HG03354 (cell line): ENCODE results near the gene CAPNS1.

ENCODE experiments used
- ATAC-seq: cut with Tn5 transposase; IDR thresholded peaks from one replicate; pipeline ENCODE4 v1.9.1; 2021; ENCODE audit warnings: mild to moderate bottlenecking; ENCODE audit not compliant: unreplicated experiment, poor library complexity, severe bottlenecking

CAPNS1 gene

DNA sequence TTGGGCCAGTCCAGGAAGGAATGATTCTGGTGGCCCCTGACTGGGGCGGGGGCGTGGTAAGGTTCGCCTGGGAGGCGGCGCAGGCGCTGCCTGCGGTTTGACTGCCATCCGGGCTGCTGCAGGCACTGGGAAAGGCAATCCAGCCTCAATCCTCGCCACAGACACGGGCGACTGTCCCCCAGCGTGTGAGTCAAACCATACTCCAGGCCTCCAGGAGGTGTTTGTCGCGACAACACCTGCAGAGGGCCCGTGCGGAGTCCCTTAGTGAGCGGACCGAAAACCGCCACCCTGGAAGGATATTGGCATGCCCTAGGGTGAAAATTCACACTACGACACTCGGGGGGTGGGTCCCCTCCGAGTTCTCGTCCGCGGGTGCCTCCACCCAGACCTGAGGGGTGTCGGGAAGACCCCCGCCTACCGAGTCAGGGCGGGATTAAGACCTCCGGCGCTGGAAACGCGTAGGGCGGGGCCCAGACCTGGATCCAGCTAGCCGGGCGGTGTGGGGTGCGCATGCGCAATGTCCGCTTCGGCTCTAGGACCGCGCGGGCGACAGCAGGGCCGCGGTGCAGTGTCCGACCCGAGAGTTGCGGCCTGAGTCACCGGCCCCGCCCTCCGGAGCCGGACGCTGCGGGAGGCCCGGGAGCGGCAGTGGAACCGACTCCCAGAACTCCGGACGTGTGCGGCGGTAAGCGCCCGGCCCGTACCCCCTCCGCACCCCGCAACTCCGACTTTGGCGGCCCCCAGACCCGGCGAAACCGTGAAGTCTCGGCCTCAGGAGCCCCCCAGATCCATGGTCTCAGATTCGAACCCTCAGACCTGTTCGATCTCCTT lies at the start of gene CAPNS1:
Gene CAPNS1, plus strand, starts transcription at position 594 of the 831 bp plus-strand sequence. CDS start 946 bp downstream, outside the sequence.
- peak; percentile 85 for ATAC-seq

DNA sequence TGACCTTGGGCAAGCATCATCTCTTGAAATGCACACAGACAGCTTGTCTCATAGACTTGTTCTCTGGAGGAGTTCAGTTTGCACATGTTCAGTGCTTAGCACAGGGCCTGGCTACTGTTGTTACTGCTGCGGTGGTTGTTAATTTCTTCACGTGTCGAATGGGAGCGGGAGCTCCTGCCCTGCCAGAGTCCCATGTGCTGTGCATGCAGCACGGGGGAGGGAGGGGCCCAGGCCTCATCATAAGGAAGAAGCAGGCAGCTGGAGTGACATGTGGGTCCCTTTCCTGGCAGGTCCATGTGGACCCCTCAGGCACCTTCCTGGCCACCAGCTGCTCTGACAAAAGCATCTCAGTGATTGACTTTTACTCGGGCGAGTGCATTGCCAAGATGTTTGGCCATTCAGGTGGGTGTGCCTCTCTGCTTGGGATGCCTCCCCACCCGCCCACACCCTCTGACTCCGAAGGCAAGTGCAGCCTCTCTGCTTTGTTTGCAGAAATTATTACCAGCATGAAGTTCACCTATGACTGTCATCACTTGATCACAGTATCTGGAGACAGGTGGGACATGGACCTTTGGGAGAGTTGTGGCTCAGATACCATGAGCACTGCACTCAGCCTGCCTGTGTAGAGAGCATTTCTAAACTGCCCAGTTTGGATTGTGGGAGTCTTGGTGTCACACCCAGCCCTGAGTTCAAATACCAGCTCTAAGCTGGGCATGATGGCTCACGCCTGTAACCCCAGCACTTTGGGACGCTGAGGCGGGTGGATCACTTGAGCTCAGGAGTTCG lies 48.8 kb upstream of the CAPNS1 start:
- no peak for ATAC-seq

DNA sequence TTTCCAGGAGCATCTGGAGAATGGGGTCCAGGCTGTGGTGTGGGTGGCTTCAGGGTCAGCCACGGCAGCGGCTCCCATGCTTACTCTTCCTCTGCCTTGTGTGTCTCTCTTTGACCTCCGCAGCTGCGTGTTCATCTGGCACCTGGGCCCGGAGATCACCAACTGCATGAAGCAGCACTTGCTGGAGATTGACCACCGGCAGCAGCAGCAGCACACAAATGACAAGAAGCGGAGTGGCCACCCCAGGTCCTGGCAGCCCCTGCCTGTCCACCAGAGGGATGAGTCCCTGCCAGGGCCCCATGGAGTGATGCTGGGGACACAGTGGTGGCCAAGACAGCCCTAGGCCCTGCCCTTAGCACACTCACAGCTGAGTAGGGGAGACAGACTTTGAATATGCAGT lies 47.3 kb upstream of the CAPNS1 start:
- ATAC-seq = no peak

DNA sequence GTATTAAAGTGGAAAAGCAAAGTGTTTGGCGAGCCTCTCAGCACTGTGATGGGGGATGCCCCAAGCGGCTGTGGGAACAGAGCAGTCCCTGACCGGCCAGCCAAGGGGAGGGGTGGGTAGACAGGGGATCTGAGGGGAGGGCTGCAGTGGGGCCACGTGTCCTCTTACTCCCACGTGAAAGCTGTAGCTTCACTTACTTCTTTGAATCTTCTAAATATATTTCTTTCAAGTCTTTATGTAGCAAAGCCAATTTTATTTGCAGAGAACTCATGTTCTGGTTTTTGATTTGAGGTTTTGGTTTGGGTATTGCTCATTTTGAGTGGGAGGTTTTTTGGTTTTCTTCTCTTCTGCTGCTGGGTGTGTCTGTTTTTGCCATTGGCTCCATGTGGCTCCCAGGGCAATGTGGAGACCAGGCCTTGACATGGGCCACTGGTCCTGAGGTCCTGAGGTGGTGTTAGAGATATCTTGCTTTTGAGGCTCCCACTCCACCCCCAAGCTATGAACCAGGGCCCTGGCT lies 46.7 kb upstream of the CAPNS1 start:
- ATAC-seq = no peak

DNA sequence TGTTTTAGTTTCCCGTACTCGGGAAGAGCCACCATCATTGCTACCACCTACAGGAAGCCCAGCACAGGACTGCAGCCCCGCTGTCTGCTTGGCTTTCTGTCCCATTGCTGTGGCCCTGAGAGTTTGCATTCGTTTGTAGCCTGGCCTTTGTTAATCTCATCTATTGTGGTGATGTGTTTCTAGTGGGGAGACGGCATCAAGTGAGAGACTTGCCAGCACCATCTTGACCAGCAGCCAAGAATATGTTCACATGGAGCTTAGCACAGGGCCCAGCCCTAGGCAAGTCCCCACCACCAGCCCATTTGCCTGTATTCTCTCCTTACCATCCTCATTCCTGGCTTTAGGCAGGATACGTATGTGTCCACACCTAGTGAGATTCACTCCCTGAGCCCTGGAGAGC lies 46.2 kb upstream of the CAPNS1 start:
- ATAC-seq = no peak

DNA sequence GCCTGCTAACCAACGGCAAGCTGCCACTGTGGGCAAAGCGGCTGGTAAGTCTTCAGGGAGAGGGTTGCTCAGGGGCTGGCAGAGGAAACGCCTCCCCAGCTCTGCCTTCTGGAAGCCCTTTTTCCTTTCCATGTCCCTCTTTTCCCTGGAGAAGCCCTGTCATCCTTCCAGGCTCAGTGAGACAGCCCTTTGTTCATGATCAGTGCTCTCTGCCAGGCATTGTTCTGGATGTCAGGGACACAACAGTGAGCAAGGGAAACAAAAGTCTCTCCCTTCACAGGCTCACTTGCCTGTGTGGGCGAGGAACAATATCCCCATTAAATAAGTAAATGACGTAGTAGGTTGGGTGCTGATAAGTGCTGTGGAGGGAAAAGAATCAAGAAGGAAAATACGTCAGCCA lies 42.8 kb upstream of the CAPNS1 start:
- no peak for ATAC-seq

DNA sequence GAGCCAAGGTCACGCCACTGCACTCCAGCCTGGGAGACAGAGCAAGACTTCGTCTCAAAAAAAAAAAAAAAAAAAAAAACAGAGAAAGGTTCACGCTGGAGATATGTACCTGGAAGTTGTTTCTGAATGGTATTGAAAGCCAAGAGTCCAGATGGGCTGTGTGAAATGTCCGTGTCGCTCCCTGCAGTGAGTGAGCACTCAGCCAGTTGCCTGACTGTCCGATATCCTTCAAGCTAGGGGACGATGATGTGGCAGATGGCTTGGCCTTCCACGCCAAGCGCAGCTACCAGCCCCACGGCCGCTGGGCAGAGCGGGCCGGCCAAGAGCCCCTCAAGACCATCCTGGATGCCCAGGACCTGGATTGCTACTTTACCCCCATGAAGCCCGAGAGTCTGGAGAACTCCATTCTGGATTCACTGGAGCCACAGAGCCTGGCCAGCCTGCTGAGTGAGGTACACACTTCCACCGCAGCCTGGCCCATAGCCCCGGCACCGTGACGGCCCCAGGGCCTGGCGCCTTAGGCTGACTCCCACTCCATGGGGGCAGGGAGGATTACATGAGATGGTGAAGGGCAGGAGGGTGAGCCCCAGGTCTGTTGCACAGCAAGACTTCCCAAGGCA lies 40.6 kb upstream of the CAPNS1 start:
- ATAC-seq = no peak

DNA sequence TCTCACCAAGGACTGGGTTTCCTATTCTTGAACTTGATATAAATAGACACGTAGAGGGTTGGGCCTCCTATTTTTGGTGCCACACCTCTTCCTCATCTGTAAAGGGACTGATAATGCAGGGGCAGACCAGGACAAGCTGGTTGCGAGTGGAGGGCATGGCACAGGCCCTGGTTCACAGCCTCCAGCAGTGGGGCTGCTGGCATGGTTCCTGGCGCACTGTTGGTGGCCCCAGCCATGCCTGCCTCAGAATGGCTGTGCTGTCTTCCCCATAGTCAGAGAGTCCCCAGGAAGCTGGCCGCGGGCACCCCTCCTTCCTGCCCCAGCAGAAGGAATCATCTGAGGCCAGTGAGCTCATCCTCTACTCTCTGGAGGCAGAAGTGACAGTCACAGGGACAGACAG lies 39.4 kb upstream of the CAPNS1 start:
- ATAC-seq = no peak

DNA sequence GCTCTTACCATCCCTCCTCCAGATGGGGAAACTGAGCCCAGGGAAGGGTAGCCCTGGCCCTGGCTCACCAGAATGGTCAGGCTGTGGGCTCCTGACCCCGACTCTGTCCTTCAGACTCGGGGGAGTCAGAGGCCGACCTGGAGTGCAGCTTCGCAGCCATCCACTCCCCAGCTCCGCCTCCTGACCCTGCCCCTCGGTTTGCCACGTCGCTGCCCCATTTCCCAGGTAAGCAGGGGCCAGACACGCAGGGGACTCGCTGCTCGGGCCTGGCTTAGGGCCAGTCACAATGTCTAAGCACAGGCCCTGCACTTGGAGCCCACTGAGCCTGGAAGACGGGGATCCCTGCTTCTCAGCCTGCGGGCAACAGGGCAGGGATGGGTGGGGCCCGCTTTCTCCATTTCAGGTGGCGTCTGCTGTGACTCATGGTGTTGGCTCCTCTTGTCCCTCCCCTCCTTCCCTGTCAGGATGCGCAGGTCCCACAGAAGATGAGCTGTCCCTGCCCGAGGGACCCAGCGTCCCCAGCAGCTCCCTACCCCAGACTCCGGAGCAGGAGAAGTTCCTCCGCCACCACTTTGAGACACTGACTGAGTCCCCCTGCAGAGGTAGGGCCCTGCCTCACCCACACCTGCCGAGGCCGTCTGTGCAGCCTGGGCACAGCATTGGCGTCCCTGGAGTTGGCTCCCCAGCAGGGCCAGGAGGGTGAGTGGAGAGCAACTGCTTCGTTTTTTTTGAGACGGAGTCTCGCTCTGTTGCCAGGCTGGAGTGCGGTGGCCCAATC lies 38.1 kb upstream of the CAPNS1 start:
- ATAC-seq = no peak

DNA sequence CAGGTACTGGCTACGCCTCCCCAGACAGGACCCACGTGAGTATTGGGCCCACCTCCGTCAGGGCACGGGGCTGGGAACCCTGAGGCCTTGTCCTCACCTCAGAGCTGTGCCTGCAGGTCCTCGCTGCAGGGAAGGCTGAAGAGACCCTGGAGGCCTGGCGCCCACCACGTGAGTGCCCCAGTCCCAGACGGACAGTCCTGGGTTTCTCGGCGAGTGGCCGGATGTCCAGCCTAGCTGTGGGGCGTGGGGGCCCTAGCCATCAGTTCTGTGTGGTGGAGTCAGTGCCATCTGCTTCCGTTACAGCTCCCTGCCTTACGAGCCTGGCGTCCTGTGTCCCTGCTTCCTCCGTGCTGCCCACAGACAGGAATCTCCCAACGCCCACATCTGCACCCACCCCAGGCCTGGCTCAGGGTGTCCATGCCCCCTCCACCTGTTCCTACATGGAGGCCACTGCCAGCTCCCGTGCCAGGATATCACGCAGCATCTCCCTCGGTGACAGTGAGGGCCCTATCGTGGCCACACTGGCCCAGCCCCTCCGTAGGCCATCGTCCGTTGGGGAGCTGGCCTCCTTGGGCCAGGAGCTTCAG lies 36.7 kb upstream of the CAPNS1 start:
- no peak for ATAC-seq

DNA sequence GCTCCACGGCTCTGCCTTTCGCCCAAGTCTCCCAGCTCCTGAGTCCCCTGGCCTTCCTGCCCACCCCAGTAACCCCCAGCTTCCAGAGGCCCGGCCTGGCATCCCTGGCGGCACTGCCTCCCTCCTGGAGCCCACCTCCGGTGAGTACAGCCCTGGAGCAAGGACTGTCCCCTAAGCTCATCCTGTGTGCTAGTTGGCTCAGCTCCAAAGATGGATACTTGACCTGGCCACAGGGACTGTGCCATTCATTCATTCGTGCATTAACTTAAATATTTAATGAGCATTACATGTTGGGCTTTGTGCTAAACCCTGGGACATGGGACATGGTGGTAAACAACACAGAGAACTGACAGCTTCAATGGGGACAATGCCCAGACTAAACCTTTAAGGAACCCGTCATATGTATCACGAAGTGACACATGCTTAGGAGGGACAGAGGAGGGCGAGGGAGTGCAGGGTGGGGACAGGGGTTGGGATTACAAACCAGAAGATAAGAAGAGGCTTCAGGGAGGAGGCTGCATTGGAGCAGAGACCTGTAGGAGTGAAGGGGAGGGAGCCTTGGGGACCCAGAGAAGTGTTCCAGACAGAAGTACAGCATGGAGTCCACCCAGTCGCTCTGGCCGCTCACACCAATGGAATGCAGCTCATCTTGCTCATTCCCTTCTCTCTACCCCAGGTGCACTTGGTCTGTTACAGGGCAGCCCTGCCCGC lies 35.9 kb upstream of the CAPNS1 start:
- no peak for ATAC-seq

DNA sequence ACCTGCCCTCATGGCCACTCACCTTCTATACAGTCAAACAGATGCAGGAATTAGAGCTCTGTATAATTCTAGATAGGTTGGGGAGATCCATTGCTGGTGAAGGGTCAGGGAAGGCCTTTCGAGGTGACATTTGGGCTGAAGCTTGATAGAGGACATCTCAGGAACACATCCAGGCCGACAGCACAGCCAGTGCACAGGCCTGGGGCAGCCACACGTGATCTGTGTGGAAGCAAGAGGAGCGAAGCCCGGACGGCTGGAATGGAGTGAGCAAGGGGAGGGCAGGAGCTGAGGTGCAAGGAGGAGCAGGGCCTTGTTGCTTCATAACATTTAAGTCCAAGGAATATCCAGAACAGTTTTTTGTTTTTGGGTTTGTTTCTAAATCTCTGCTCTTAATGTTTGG lies 33.4 kb upstream of the CAPNS1 start:
- no peak for ATAC-seq

DNA sequence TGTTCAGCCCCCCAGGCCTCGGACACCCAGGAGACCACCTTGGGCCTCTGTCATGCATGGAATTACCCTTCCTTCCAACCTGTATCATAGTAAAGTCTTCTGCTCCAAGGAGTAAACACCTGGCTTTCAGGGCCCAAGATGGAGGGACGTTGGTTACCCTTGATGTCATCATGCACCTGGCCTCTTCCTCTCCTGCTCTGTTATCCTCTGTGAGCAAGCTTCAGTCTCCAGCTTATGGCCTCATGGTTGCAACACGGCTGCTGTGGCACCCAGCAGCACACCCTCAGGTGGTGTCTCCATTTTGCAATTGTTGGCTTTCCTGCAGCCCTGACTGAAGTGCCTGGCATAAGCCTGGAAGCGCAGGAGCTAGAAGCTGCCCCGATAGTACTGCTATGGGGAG lies 32.9 kb upstream of the CAPNS1 start:
- no peak for ATAC-seq

DNA sequence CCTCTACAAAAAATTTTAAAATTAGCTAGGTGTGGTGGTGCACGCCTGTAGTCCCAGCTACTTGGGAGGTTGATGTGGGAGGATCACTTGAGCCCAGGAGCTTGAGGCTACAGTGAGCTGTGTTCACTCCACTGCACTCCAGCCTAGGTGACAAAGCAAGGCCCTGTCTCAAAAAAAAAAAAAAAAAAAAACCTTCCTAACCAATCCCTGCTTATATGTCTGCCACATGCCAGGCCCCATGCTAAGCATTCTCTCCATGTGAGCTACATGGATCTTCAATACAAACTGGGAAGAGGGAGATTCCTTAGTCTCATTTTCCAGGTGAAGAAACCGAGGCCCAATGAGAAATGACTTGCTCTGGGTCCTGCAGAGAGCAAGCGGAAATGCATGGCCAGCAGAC lies 31.2 kb upstream of the CAPNS1 start:
- no peak for ATAC-seq

DNA sequence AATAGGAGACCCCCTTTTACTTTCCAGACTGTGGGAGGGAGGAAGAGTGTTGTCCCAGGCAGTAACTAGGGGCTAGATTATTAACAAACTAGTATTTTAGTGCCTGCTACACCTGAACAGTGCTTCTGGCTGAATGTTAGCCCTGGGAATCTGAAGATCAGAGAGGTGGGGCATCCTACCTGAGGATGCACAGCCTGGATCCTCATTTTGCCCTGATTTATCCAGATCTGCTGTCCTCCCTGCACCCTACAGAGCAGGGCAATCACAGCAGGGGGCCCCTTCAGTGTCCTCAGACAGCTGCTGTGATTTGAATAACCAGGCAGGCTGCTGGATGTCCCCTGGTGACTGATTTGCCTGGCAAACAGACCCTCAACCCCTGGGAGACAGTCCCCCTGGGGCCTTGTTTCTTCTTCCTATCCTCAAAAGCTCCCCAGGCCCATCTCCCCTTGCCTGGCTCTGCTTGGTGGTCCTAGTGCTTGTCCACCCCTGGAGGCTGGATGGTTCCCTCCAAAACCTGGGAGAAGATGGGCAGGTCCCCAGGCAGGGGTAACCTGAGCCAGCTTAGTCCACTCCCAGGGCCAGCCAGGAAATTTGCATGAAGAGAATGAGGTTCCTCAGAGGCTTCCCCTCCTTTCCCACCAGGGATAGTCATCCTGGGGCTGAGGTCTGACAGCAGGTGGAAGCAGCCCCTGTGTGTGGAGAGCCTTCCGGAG lies 29.2 kb upstream of the CAPNS1 start, which contains the start of gene OVOL3:
Gene OVOL3, plus strand, starts transcription at position 657 of the 713 bp plus-strand sequence. CDS start 60 bp downstream, outside the sequence.
- no peak for ATAC-seq

DNA sequence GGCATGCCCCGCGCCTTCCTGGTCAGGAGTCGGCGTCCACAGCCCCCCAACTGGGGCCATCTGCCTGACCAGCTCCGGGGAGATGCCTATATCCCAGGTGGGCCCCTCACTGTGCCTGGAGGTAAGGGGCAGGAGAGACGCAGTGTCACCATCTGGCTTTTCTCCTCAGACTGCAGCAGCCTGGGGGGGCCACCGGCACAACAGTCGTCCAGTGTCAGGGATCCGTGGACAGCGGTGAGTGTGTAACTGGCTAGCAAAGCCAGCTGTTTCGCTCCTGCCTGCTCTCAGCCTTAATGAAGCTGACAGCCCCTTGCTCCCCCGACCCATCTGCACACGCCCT lies 28.7 kb upstream of the CAPNS1 start:
- no peak for ATAC-seq

DNA sequence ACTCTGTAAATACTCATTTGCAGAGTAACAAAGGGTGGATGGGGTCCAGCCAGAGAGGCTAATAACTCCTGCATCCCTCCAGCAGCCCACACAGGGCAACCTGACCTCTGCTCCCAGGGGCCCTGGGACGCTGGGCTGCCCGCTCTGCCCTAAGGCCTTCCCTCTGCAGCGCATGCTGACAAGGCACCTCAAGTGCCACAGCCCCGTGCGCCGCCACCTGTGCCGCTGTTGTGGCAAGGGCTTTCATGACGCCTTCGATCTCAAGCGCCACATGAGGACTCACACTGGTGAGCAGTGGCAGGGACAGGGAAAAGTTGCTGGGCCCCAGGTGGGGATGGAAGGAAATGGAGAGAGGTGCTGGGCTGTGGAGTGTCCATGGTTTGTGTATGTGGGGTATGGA lies 27.2 kb upstream of the CAPNS1 start:
- no peak for ATAC-seq

DNA sequence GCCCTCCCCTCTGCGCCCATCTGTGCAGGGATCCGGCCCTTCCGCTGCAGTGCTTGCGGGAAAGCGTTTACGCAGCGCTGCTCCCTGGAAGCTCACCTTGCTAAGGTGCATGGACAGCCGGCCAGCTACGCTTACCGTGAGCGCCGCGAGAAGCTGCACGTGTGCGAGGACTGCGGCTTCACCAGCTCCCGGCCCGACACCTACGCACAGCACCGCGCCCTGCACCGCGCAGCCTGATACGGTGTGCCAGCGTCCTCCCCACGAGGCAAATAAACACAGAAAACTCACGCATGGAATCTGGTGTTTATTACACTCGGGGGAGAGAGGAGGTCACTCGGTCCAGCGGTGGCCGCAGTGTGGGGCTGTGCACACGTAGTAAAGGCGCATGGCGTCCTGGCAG lies 26.4 kb upstream of the CAPNS1 start:
- ATAC-seq = no peak
